Smooth muscle cell (in vitro differentiated cells): ENCODE measurements around the gene LRMDA. TPM values are rescaled to one million over a fixed set of nuclear protein-coding genes. Genes with fewer than 3 reads are reported as not detected.
"Not testable (repeated sequence)": the region's sequence is repeated elsewhere in the genome, so short reads cannot be mapped to it uniquely, and the experiment has no call there.

Experiments
- DNase-seq: peaks from one replicate; lab custom pipeline; 2025; ENCODE audit not compliant: unreplicated experiment; lab: John Stamatoyannopoulos, UW
- H2AFZ ChIP-seq: fragments of 200-600 bp; sonication (generic); 2 replicates; pipeline ENCODE4 v1.6.0; 2016; ENCODE audit warnings: antibody characterized with exemption, low read depth, mild to moderate bottlenecking
- H3F3A ChIP-seq: fragments of 200-600 bp; sonication (generic); 2 replicates; pipeline ENCODE4 v1.6.0; 2017; ENCODE audit warnings: antibody characterized with exemption, low read depth
- H3K27ac ChIP-seq: fragments of 200-600 bp; sonication (generic); 2 replicates; pipeline ENCODE4 v1.5.1; 2016; ENCODE audit warnings: low read depth, mild to moderate bottlenecking
- H3K27me3 ChIP-seq: fragments of 200-600 bp; sonication (generic); 2 replicates; pipeline ENCODE4 v1.6.1; 2016; ENCODE audit warnings: low read depth, mild to moderate bottlenecking
- H3K36me3 ChIP-seq: fragments of 200-600 bp; sonication (generic); 2 replicates; pipeline ENCODE4 v1.5.1; 2016; ENCODE audit warnings: low read depth
- H3K4me1 ChIP-seq: fragments of 200-600 bp; sonication (generic); 2 replicates; pipeline ENCODE4 v1.5.1; 2016; ENCODE audit warnings: low read depth
- H3K4me2 ChIP-seq: fragments of 200-600 bp; sonication (generic); 2 replicates; pipeline ENCODE4 v1.6.0; 2016; ENCODE audit warnings: mild to moderate bottlenecking
- H3K4me3 ChIP-seq: fragments of 200-600 bp; sonication (generic); 2 replicates; pipeline ENCODE4 v1.5.1; 2016; ENCODE audit warnings: mild to moderate bottlenecking
- H3K79me2 ChIP-seq: fragments of 200-600 bp; sonication (generic); 2 replicates; pipeline ENCODE4 v1.6.0; 2016; ENCODE audit warnings: low read depth, mild to moderate bottlenecking
- H3K9ac ChIP-seq: fragments of 200-600 bp; sonication (generic); 2 replicates; pipeline ENCODE4 v1.6.0; 2016; ENCODE audit warnings: low read depth
- H3K9me3 ChIP-seq: fragments of 200-600 bp; sonication (generic); replicated peaks from 2 replicates; pipeline ENCODE4 v1.5.1; 2016; ENCODE audit warnings: low read depth
- H4K20me1 ChIP-seq: fragments of 200-600 bp; sonication (generic); 2 replicates; pipeline ENCODE4 v1.6.0; 2016; ENCODE audit warnings: low read depth
- CTCF ChIP-seq: fragments of 200-600 bp; sonication (generic); IDR thresholded peaks from 2 replicates; pipeline ENCODE4 v1.5.1; 2017; ENCODE audit warnings: borderline replicate concordance, mild to moderate bottlenecking, antibody characterized with exemption; ENCODE audit not compliant: insufficient read depth, poor library complexity, severe bottlenecking
- WGBS: methylation state at CpG from one replicate; pipeline ENCODE4 v1.1.7; 2016; ENCODE audit warnings: low lambda C conversion rate; 5-methylcytosine and 5-hydroxymethylcytosine counted together
- polyA plus RNA-seq: library from polyadenylated mRNA; unstranded; fragments of >200 nt; fragmentation: Nextera tagmentation; extraction: Ambion mirVana; gene quantifications from 2 replicates; pipeline ENCODE4 v1.2.1, GENCODE V29; 2016
- total RNA-seq: library from RNA; depleted of rRNA; stranded (reverse); fragments of >200 nt; gene quantifications from 2 replicates; pipeline ENCODE4 v1.2.3, GENCODE V29; 2014

Gene LRMDA
- total and polyA plus RNA-seq, 2 experiments from 2014 or later, result 1.5 to 1.6 TPM

GRCh38 chr10:76139431-76139830 is 708.0 kb downstream of the LRMDA start:
- H3K4me2 ChIP-seq, result no peak overlapping the region
- H3K79me2 ChIP-seq, result no peaks in the 10 kb centered on the region
- H2AFZ ChIP-seq, result no peak overlapping the region
- peaks cover 5% of the 10 kb centered on the region for H3K27me3 ChIP-seq
- H3K27ac ChIP-seq, result no peak overlapping the region
- TF ChIP-seq CTCF, result no peak
- H3K4me1 ChIP-seq, result no peaks in the 10 kb centered on the region
- no peak overlapping the region for H3K9ac ChIP-seq
- H3K36me3 ChIP-seq, result no peaks in the 10 kb centered on the region
- H3K9me3 ChIP-seq, result no peaks in the 10 kb centered on the region
- no peak for DNase-seq
- no peak overlapping the region for H3K4me3 ChIP-seq
- H4K20me1 ChIP-seq, result no peaks in the 10 kb centered on the region
- no peaks in the 10 kb centered on the region for H3F3A ChIP-seq
- 89% methylated on average over 5 of the region's 5 CpGs for WGBS

- Histone ChIP-seq H3K4me1 (no peaks in the 10 kb centered on the region), H3K9ac (no peak overlapping the region), H3K9me3 (no peaks in the 10 kb centered on the region), H3K36me3 (no peaks in the 10 kb centered on the region), H3F3A (no peaks in the 10 kb centered on the region), H2AFZ (no peak overlapping the region), H3K4me3 (no peak overlapping the region), H3K79me2 (no peaks in the 10 kb centered on the region), H3K27ac (no peak overlapping the region), H3K4me2 (no peak overlapping the region), H3K27me3 (peaks cover 5% of the 10 kb centered on the region), H4K20me1 (no peaks in the 10 kb centered on the region)
- DNase-seq, result no peak
- TF ChIP-seq CTCF, result no peak
- WGBS, result 98% methylated on average over 3 of the region's 3 CpGs
Observed at GRCh38 chr10:76141376-76141775, 710.0 kb downstream of the LRMDA start.

GRCh38 chr10:76148217-76148616 is 716.8 kb downstream of the LRMDA start:
- H3K9ac ChIP-seq, H3K9me3 ChIP-seq, H3K4me2 ChIP-seq, H2AFZ ChIP-seq, H3K27me3 ChIP-seq, H3K79me2 ChIP-seq, DNase-seq, H3K36me3 ChIP-seq, H3K4me3 ChIP-seq, H4K20me1 ChIP-seq, H3K27ac ChIP-seq: not testable (repeated sequence)
- Histone ChIP-seq H3F3A (peaks cover 11% of the 10 kb centered on the region), H3K4me1 (peaks cover 26% of the 10 kb centered on the region)
- WGBS, result 98% methylated on average over 8 of the region's 8 CpGs

GRCh38 chr10:76149182-76149581 is 717.8 kb downstream of the LRMDA start:
- H3K79me2 ChIP-seq, result no peaks in the 10 kb centered on the region
- H3K4me2 ChIP-seq, result peak overlapping the region; percentile 58
- H3F3A ChIP-seq, result peaks cover 11% of the 10 kb centered on the region
- no peak overlapping the region for H3K4me3 ChIP-seq
- no peaks in the 10 kb centered on the region for H3K9me3 ChIP-seq
- H3K9ac ChIP-seq, result no peak overlapping the region
- H2AFZ ChIP-seq, result no peak overlapping the region
- TF ChIP-seq CTCF, result no peak
- no peaks in the 10 kb centered on the region for H4K20me1 ChIP-seq
- no peak for DNase-seq
- H3K4me1 ChIP-seq, result peaks cover 26% of the 10 kb centered on the region
- peak overlapping the region; percentile 82 for H3K27ac ChIP-seq
- H3K27me3 ChIP-seq, result no peaks in the 10 kb centered on the region
- no peaks in the 10 kb centered on the region for H3K36me3 ChIP-seq
- 57% methylated on average over 1 of the region's 1 CpG for WGBS
